ENCODE results near the gene SCFD2. TPM values are rescaled to one million over a fixed set of nuclear protein-coding genes. Genes with fewer than 3 reads are reported as not detected.
A peak's percentile ranks its signal among the peaks of the same experiment; 100 is the strongest.

Gene SCFD2
- total and polyA plus RNA-seq, 5 donors from 2014 or later, result 15.0 to 23.9 (median 16.3) TPM

GRCh38 chr4:52987392-52988056 lies 378.3 kb downstream of the SCFD2 start:
- no peak overlapping the region for H3K27ac Mint-ChIP-seq
- DNase-seq, result no peak
- H3K27me3 Mint-ChIP-seq, result no peaks in the 10 kb centered on the region
- Histone ChIP-seq H3K27me3 (ENCODE audit: control insufficient read depth, insufficient read depth, low read length) (no peaks in the 10 kb centered on the region), H3K27ac (ENCODE audit: insufficient read depth, low read length, poor library complexity, severe bottlenecking) (no peak overlapping the region), H3K9me3 (ENCODE audit: control insufficient read depth in 2 of 2, low read length in 2 of 2) (no peaks in the 10 kb centered on the region), H3K4me3 (ENCODE audit: low read depth, low read length) (no peak overlapping the region), H3K36me3 (ENCODE audit: control insufficient read depth, insufficient read depth, low read length) (no peaks in the 10 kb centered on the region), H3K4me1 (ENCODE audit: control insufficient read depth, insufficient read depth, low read length, poor library complexity, severe bottlenecking) (no peaks in the 10 kb centered on the region)
- ATAC-seq (ENCODE audit: low read depth in 2 of 2), result no peak
- H3K4me1 Mint-ChIP-seq, result peaks cover 0 to 4% (median 1%) of the 10 kb centered on the region in 4 donors
- H3K9me3 Mint-ChIP-seq, result no peaks in the 10 kb centered on the region
- H3K4me3 Mint-ChIP-seq, result no peak overlapping the region
- H3K36me3 Mint-ChIP-seq, result no peaks in the 10 kb centered on the region

DNA sequence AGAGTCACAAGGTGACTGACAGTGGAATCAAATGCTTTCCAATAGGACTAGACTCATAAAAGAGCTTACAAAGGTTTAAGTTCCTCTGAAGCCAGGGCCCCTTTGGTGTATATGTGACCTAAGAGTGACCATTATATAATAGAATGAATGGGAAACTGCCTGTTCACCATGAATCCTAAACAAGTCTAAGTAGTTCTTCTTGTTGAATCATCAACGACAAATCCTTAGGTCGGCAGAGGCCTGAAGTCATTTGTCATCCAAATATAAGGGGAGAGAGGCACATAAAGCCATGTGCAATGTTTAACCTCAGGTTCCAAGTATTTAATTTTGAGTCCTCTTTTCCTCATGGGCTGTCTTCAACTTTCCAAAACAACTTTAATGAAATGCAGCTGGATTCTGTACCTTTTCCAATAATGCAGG lies 381.4 kb downstream of the SCFD2 start:
- no peaks in the 10 kb centered on the region for H3K4me1 ChIP-seq (ENCODE audit: control insufficient read depth, insufficient read depth, low read length, poor library complexity, severe bottlenecking)
- Mint-ChIP-seq H3K27me3 (no peaks in the 10 kb centered on the region), H3K4me1 (peaks cover 0 to 4% (median 1%) of the 10 kb centered on the region in 4 donors), H3K4me3 (no peak overlapping the region), H3K36me3 (peaks cover 6% of the 10 kb centered on the region), H3K27ac (no peak overlapping the region), H3K9me3 (no peaks in the 10 kb centered on the region)
- DNase-seq (no peak), ATAC-seq (ENCODE audit: low read depth in 2 of 2) (no peak)
- no peak overlapping the region for H3K27ac ChIP-seq (ENCODE audit: insufficient read depth, low read length, poor library complexity, severe bottlenecking)
- H3K36me3 ChIP-seq (ENCODE audit: control insufficient read depth, insufficient read depth, low read length), result no peaks in the 10 kb centered on the region
- no peaks in the 10 kb centered on the region for H3K9me3 ChIP-seq (ENCODE audit: control insufficient read depth in 2 of 2, low read length in 2 of 2)
- H3K4me3 ChIP-seq (ENCODE audit: low read depth, low read length), result no peak overlapping the region
- H3K27me3 ChIP-seq (ENCODE audit: control insufficient read depth, insufficient read depth, low read length), result no peaks in the 10 kb centered on the region

GRCh38 chr4:52983563-52984303 lies 382.1 kb downstream of the SCFD2 start:
- Histone ChIP-seq H3K4me1 (ENCODE audit: control insufficient read depth, insufficient read depth, low read length, poor library complexity, severe bottlenecking) (no peaks in the 10 kb centered on the region), H3K9me3 (ENCODE audit: control insufficient read depth in 2 of 2, low read length in 2 of 2) (no peaks in the 10 kb centered on the region), H3K36me3 (ENCODE audit: control insufficient read depth, insufficient read depth, low read length) (no peaks in the 10 kb centered on the region), H3K4me3 (ENCODE audit: low read depth, low read length) (no peak overlapping the region), H3K27ac (ENCODE audit: insufficient read depth, low read length, poor library complexity, severe bottlenecking) (no peak overlapping the region), H3K27me3 (ENCODE audit: control insufficient read depth, insufficient read depth, low read length) (no peaks in the 10 kb centered on the region)
- ATAC-seq (ENCODE audit: low read depth in 2 of 2) (no peak), DNase-seq (peak in 2 of 3 donors; percentile 34 to 55)
- H3K9me3 Mint-ChIP-seq, result no peaks in the 10 kb centered on the region
- H3K27me3 Mint-ChIP-seq, result no peaks in the 10 kb centered on the region
- peaks cover 7% of the 10 kb centered on the region for H3K36me3 Mint-ChIP-seq
- H3K27ac Mint-ChIP-seq, result no peak overlapping the region
- peaks cover 0 to 4% (median 1%) of the 10 kb centered on the region in 4 donors for H3K4me1 Mint-ChIP-seq
- H3K4me3 Mint-ChIP-seq, result no peak overlapping the region

DNA sequence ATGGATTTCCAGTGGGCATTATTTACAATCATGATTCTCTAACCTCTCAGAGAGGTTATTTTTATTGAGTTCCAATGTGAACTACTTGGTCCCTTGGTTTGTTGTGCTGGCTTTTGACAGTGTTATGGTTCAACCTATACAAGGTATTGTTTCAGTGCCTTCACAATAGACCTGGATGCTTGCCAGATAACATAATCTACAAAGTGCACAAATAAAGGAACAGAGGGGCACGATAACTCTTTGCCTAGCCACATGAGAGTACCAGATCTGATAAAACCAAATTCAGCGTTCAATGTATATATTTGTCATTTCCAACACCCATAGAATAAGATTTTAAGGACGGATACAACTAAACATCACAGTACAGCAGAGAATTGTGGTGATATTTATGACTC lies 382.9 kb downstream of the SCFD2 start:
- ATAC-seq (ENCODE audit: low read depth in 2 of 2), result no peak
- H3K4me3 Mint-ChIP-seq, result no peak overlapping the region
- Histone ChIP-seq H3K36me3 (ENCODE audit: control insufficient read depth, insufficient read depth, low read length) (no peaks in the 10 kb centered on the region), H3K27ac (ENCODE audit: insufficient read depth, low read length, poor library complexity, severe bottlenecking) (no peak overlapping the region), H3K27me3 (ENCODE audit: control insufficient read depth, insufficient read depth, low read length) (no peaks in the 10 kb centered on the region), H3K4me1 (ENCODE audit: control insufficient read depth, insufficient read depth, low read length, poor library complexity, severe bottlenecking) (no peaks in the 10 kb centered on the region), H3K9me3 (ENCODE audit: control insufficient read depth in 2 of 2, low read length in 2 of 2) (no peaks in the 10 kb centered on the region), H3K4me3 (ENCODE audit: low read depth, low read length) (no peak overlapping the region)
- no peaks in the 10 kb centered on the region for H3K27me3 Mint-ChIP-seq
- H3K9me3 Mint-ChIP-seq, result no peaks in the 10 kb centered on the region
- no peak for DNase-seq
- peaks cover 0 to 4% (median 1%) of the 10 kb centered on the region in 4 donors for H3K4me1 Mint-ChIP-seq
- H3K27ac Mint-ChIP-seq, result no peak overlapping the region
- peaks cover 7% of the 10 kb centered on the region for H3K36me3 Mint-ChIP-seq

DNA sequence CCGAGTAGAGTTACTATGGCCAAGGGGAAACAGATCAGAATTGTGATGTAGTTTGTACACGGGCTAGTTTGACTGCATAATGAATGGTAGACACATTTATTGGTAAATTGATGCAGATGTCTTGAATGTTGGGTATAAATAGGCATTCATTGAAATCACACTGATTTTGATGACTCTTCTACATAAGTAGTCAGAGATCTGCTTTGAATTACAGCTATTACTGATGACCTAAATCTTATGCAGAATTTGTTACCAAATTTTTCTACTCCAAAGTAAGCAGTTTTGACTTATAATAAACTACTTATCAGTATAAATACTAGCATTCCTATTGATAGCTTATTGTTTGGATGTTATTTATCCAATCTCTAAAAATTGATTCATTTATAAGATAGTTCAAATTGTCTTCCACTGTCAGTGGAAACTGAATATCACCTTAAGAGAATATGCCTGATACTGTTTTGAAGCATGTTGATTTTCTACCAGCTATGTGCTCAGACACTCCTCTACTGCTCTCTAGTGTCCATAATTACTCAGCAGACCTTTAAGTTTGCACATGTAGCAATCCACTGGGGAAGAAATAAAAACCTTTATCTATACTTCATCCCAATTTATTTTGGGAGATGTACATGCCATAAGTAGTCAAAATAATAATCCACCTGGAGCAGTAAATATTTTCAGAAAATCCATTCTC lies 383.5 kb downstream of the SCFD2 start:
- H3K27me3 ChIP-seq (ENCODE audit: control insufficient read depth, insufficient read depth, low read length), result no peaks in the 10 kb centered on the region
- DNase-seq (peak in 1 of 3 donors; percentile 22), ATAC-seq (ENCODE audit: low read depth in 2 of 2) (no peak)
- H3K36me3 Mint-ChIP-seq, result peaks cover 7% of the 10 kb centered on the region
- no peak overlapping the region for H3K27ac Mint-ChIP-seq
- no peak overlapping the region for H3K27ac ChIP-seq (ENCODE audit: insufficient read depth, low read length, poor library complexity, severe bottlenecking)
- no peaks in the 10 kb centered on the region for H3K4me1 ChIP-seq (ENCODE audit: control insufficient read depth, insufficient read depth, low read length, poor library complexity, severe bottlenecking)
- no peaks in the 10 kb centered on the region for H3K27me3 Mint-ChIP-seq
- no peaks in the 10 kb centered on the region for H3K36me3 ChIP-seq (ENCODE audit: control insufficient read depth, insufficient read depth, low read length)
- peaks cover 0 to 4% (median 1%) of the 10 kb centered on the region in 4 donors for H3K4me1 Mint-ChIP-seq
- H3K9me3 Mint-ChIP-seq, result no peaks in the 10 kb centered on the region
- no peak overlapping the region for H3K4me3 Mint-ChIP-seq
- no peak overlapping the region for H3K4me3 ChIP-seq (ENCODE audit: low read depth, low read length)
- H3K9me3 ChIP-seq (ENCODE audit: control insufficient read depth in 2 of 2, low read length in 2 of 2), result no peaks in the 10 kb centered on the region

GRCh38 chr4:52979821-52980590 lies 385.9 kb downstream of the SCFD2 start:
- no peak for DNase-seq
- peaks cover 0 to 7% (median 0%) of the 10 kb centered on the region in 7 donors for H3K9me3 Mint-ChIP-seq
- Histone ChIP-seq H3K4me3 (ENCODE audit: low read depth, low read length) (no peak overlapping the region), H3K4me1 (ENCODE audit: control insufficient read depth, insufficient read depth, low read length, poor library complexity, severe bottlenecking) (no peaks in the 10 kb centered on the region), H3K9me3 (ENCODE audit: control insufficient read depth in 2 of 2, low read length in 2 of 2) (no peaks in the 10 kb centered on the region), H3K36me3 (ENCODE audit: control insufficient read depth, insufficient read depth, low read length) (no peaks in the 10 kb centered on the region), H3K27ac (ENCODE audit: insufficient read depth, low read length, poor library complexity, severe bottlenecking) (no peak overlapping the region), H3K27me3 (ENCODE audit: control insufficient read depth, insufficient read depth, low read length) (no peaks in the 10 kb centered on the region)
- peak overlapping the region in 1 of 3 donors; percentile 72 for H3K27ac Mint-ChIP-seq
- H3K27me3 Mint-ChIP-seq, result no peaks in the 10 kb centered on the region
- H3K4me3 Mint-ChIP-seq, result no peak overlapping the region
- peaks cover 0 to 4% (median 1%) of the 10 kb centered on the region in 4 donors for H3K4me1 Mint-ChIP-seq
- peaks cover 7% of the 10 kb centered on the region for H3K36me3 Mint-ChIP-seq
- no peak for ATAC-seq (ENCODE audit: low read depth in 2 of 2)

DNA sequence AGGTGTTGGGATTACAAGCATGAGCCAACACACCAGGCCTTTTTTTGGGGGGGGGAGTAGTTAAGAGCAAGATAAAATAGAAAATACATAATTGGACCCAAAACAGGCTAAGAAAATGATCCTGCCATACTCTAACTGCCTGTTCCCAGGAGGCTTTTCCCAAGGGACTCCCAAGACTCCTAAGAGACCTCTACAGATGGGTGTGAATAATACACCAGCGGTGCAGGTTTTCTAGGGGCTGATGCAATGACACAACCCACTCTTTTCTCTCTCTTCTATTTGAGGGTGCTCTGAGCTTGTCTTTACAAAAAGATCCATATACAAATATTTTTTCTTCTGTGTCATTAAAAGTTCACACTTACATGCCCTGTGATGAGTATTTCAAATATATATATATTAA lies 386.8 kb downstream of the SCFD2 start:
- H3K9me3 ChIP-seq (ENCODE audit: control insufficient read depth in 2 of 2, low read length in 2 of 2), result no peaks in the 10 kb centered on the region
- H3K36me3 ChIP-seq (ENCODE audit: control insufficient read depth, insufficient read depth, low read length), result no peaks in the 10 kb centered on the region
- H3K4me3 ChIP-seq (ENCODE audit: low read depth, low read length), result no peak overlapping the region
- H3K27ac Mint-ChIP-seq, result no peak overlapping the region
- H3K9me3 Mint-ChIP-seq, result peaks cover 0 to 7% (median 0%) of the 10 kb centered on the region in 7 donors
- ATAC-seq (ENCODE audit: low read depth in 2 of 2), result no peak
- H3K4me3 Mint-ChIP-seq, result no peak overlapping the region
- peaks cover 0 to 4% (median 1%) of the 10 kb centered on the region in 4 donors for H3K4me1 Mint-ChIP-seq
- no peaks in the 10 kb centered on the region for H3K27me3 ChIP-seq (ENCODE audit: control insufficient read depth, insufficient read depth, low read length)
- no peak for DNase-seq
- no peak overlapping the region for H3K27ac ChIP-seq (ENCODE audit: insufficient read depth, low read length, poor library complexity, severe bottlenecking)
- H3K27me3 Mint-ChIP-seq, result no peaks in the 10 kb centered on the region
- no peaks in the 10 kb centered on the region for H3K4me1 ChIP-seq (ENCODE audit: control insufficient read depth, insufficient read depth, low read length, poor library complexity, severe bottlenecking)
- peaks cover 7% of the 10 kb centered on the region for H3K36me3 Mint-ChIP-seq

Data from CD4-positive, CD25-positive, alpha-beta regulatory T cell (primary cell).